ENCODE results near the gene SLX9.

Gene SLX9

DNA sequence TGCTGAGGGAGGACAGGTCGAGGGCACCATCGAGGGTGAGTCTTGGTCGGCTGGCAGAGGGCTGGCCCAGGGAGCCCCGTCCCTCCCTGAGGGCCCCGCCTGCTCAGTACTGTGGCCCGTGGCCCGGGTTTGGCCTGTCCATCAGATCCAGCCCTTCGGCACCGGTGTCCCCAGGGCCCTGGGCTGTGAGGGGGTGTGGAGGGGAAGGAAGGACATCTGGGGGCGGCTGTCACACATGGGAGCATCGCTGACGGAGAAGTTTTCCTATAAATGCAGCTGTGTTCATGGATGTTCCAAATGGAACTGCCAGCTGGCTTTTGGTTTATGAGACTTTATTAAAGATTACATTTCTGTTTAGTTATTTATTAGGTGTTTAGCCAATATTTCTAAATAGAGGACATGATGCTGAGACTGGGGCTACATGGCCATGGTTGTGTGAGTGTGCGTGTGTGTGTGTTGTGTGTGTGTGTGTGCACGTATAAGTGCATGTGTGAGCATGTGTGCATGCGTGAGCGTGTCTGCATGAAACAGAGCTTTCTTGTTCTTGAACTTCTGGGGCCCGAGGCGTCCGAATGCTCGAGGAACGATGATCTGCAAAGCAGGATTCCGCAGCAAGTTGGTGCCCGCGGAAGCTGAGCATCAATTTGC lies 54.3 kb downstream of the SLX9 start:
- DNase-seq: no peak

DNA sequence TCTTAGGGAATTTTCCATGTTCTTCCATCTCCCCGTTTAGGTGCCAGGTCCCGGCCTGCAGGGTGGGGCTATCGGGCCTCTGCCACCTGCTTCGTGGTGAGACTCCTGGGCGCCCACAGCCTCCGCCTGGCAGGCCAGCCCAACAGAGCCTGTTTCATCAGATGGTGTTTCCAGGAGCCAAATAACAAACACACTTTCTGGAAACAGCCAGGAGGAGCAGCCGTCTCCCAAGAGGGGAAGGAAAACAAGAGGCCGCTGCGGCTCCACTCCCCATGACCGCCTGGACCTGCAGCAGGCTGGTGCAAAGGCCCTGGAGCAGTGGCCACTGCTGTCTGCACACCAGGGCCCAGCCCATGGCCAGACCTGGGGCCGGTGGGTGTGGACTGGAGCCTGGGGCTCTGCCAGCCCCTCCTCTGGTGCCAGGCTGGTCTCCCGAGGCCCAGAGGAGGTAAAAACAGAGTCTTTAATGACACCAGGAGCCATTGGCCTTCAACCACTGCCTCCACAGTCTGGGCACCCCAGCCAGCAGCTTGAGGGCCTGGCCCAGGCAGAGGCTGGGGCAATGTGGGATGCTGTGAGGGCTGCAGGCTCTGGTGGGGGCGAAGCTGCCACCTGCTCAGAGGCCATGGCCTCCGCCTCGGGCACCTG lies 55.0 kb downstream of the SLX9 start:
- no peak for DNase-seq

DNA sequence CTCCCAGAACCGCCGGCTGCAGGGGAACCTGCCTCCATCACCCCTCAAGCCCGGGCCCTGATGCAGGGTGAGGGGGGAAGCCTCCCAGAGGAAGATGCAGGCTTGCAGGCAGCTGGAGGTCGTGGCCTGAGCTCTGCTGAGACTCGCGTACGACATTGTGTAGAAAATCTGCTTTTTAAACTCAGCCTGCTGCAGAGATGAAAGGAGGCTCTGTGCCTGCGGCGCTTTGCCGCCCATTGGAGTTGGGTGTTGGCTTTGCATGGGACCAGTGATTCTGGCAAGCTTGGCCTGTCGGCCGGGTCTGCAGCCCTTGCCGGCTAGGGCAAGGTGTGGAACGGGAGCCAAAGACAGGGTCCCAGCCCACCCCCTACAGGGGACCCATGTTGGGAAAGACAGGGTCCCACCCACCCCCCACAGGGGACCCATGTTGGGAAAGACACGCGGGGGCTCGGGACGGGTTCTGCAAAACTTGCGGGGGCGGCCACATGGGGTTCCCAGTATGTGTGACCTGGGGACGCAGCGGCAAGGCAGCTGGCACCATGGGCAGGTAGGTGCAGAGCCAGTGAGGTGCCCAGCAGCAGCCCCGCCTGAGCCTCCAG lies 55.6 kb downstream of the SLX9 start:
- no peak for DNase-seq

DNA sequence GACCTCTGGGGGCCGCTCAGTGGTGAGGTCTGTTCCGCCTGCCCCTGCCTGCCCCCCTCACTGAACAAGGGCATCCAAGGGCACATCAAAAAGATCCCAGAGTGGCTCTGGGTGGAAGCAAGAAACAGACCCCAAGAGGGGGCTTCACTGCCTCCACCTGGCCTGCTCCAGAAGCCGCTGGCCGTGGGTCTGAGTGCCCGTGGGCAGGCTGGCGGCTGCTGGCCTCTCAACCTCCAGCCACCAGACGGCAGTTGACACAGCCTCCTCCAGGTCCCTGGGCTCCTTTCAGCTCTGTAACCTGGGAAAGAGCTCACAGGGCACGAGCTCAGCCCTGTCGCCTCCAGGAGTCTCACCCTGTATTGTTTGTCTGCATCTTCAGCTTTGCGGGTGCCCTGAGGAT lies 56.3 kb downstream of the SLX9 start:
- DNase-seq: no peak

DNA sequence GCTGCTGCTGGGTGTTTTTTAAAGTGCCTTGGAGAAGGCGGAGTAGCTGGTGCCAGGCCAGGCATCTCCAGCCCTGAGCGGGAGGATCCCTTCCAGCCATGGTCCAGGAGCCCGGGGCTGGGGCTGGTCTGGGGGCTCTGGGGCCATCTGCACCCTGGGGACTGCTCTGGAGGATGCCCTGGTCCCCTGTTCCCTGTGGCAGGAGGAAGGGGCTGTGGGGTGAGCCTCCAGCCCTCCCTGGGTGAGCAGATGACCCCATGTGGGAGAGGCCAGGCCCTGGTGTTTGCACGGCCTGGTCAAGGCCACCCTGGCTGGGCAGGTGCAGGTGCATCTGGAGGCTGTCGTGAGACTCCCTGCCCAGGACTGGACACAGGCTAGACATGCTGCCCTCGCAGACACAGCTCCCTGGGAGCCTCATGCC lies 56.7 kb downstream of the SLX9 start:
- DNase-seq: no peak

DNA sequence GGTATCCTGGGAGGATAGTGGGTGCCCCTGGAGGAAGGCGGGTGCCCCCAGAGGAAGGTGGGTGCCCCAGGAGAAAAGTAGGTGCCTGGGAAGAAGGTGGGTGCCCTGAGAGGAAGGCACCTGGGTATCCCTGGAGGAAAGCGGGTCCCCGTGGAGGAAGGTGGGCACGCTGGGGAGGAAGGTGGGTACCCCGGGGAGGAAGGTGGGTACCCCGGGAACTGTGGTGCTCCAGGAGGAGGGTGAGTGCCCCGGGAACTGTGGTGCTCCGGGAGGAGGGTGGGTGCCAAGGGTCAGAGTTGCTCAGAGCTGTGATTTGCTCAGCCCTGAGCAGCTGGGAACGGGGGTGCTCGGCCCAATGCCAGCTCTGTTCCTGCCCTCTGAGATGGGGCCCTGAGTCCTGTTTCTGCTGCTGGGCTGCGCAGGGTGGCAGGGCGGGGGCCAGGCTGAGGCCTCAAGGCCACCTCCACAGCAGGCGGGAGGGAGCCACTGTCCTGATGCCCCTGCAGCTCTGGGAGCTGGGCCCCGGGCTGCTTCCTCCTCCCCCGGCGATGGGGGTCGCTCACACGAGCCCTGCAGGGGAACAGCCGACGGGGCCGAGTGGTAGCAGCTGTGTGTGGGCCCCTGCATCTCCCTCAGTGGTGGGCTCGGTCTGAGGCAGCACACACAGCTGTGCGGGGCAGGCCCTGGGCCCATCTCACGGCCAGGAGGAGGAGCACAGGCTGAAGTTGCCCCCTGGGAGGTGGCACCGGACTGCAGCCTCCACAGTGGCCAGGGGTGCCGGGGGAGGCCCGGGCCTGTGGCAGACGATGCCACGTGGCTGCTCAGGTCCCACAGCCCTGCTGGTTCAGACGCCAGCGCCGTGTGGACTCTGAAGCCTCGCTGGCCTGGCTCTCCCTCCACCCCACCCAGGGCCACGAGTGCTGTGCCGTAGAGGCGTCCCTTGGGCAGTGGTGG lies 57.4 kb downstream of the SLX9 start:
- DNase-seq: no peak

DNA sequence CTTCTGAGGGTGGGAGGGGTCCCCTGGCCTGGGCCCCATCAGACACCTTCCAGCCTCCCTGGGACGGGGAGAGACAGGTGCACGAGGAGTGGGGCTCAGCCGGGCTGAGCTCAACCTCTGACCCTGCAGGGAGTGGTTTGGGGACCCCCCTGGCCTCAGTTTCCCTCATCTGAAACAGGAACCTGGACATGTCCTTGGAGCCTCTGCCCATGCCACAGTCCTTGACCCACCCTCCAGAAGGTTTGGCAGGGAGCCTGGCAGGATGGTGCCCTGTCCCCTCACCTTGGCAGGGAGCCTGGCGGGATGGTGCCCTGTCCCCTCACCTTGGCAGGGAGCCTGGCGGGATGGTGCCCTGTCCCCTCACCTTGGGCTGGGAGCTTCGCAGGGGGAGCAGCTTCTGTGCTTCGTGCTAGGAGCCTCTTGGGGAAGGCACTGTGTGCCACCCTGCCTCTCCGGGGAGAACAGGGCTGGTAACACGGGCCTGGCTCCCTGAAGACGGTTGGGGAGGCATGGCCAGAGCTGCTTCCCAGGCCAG lies 58.3 kb downstream of the SLX9 start:
- DNase-seq: no peak

DNA sequence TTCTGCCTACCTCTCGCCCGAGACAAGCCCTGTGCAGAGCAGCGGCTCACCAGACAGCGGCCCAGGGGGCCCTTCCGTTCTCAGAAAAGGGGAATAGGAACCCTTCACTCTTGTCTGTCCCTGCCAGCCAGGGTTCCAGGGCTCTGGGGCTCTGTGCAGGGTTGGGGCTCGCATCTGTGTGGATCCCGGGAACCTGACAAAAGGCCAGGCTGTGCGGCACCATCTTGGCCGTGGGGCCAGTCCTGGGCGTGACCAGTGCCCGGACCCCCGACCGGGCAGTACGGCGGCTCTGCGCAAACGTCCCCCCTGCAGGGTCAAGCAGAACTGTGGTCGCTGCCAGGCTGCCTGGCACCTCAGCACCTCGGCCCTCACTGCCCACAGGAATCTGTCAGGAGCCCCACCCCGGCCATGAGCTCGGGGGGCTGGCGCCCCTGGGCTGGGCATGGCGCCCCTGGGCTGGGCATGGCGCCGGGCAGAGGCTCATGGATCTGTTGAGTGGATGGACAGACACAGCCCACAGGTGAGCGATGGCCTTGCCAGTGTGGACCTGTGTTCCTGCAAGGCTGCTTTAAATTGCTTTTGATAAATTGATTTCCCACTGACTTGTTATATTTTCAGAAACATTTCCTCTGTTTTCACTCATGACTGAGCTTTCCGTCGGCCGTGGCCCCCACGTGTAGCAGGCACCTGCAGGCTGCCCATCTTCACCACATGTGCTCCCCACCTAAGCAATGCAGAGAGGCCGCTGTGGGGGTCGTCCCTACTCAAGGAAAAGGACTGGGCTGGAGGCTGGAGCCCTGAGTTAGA lies 59.0 kb downstream of the SLX9 start:
- no peak for DNase-seq

DNA sequence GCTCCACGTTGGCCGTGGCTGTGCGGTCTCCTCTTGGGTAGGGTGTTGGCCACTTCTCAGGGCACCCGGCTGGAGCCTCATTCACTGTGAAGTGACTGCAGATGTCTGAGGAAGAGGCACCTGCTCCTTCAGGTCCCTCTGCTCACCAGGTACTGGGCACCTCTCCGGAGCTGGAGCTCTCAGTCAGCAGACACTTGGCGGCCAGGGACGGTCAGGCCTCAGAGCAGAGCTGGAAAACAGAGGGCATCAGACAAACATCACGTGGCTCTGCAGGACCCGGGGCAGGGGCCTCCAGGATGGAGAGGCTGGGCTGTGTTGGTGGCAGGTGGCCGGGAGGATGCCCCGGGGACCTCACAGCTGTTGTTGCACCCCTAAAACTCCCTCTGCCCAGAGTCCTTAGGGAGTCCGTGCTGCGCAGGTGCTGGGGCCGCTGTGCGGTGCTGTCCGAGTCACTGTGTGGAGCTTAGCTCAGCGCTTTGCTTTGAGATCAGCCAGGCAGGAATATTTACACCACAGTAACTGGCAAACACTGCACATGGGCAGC lies 59.7 kb downstream of the SLX9 start:
- no peak for DNase-seq

DNA sequence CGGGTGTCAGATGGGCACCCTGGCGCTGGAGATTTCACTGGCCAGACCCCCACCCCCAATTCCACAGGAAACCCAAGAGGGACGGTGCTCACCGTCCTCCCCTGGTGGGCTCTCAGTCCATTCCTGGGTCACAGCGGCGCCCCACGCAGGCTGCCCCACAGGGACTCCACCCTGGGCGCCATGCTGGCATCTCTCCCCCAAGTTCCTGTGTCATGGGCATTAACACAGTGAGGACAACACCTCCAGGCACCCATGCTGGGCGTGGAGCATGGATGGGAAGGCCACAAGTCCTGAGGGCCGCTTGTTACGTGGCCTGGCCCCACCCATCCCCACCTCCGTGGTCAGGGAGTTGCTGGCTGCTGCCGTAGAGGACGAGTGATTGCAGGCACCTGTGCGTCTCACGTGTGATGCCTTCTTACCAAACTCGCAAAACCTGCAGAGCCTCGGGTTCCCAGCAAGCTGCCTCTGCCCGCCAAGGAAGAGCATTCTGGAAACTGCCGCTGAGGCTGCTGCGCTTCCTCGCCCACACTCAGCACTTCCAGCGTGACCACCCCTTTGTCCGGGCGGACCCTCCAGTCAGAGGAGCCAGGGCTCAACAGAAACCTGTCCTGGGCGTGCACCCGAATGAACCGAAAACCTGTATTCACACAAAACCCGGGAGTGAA lies 60.3 kb downstream of the SLX9 start:
- no peak for DNase-seq

DNA sequence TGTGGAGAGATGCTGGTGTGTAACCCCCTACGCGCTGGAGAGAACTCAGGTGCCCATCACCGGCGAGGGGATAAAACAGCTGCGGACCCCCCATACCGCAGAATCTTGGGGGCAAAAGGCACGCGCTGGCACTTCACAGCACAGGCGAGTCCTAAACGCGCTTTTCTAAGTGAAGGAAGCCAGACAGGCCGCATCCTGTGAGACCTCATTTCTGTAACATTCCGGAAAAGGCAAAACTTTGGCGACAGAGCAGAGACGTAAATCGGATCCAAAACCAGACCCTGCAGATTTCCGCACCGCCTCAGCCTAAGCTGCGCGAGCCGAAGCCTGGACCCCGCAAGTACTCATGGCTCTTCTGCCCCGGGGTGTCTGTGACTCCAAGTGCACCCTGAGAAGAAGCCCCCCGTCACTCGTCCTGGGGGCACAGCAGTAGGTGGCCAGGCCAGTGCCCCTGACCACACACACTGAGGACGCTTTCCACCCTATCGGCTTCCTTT lies 60.9 kb downstream of the SLX9 start:
- no peak for DNase-seq

DNA sequence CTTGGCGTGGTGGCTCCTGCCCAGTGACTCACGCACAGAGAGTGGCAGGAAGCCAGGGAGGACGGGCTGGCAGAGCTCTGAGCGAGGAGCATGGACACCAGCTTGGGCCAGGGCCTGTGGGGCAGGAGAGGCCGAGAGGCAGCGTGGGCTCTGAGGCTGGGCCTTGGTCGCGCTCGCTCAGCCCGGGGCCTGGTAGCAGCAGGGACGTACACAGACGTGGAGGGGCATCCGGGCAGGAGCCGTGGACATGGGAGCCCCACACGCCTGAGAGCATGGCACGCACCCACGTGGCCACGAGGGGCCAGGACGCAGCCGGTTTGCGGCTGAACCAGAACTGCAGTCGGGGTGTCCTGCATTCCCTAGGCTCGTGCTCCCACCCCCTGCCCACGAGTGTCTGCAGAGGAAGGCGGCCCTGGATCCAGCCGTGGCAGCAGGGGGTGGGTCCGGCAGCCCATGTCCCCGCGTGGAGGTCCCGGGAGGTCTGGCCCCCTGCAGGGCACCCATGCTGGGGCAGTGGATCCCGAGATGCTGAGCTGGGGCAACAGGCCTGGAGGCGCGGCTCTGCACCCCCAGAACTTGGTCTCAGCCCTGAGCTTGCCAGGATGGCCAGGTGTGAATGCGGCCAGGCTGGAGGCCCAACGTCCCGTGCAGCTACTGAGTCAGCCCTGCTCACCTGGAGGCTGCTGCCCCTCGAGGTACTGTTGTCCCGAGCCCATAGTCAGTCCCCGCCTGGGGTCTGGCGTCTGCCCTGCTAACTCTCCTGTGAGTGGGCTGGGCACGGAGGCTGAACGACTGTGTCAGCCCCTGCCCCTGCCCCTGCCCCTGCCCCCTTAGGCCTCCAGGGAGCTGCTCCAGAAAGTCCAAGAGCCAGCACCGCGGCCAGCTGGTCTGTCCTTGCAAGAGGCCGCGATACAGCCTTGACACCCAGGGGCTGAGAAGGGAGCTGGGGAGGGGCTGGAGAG lies 61.6 kb downstream of the SLX9 start:
- DNase-seq: no peak

DNA sequence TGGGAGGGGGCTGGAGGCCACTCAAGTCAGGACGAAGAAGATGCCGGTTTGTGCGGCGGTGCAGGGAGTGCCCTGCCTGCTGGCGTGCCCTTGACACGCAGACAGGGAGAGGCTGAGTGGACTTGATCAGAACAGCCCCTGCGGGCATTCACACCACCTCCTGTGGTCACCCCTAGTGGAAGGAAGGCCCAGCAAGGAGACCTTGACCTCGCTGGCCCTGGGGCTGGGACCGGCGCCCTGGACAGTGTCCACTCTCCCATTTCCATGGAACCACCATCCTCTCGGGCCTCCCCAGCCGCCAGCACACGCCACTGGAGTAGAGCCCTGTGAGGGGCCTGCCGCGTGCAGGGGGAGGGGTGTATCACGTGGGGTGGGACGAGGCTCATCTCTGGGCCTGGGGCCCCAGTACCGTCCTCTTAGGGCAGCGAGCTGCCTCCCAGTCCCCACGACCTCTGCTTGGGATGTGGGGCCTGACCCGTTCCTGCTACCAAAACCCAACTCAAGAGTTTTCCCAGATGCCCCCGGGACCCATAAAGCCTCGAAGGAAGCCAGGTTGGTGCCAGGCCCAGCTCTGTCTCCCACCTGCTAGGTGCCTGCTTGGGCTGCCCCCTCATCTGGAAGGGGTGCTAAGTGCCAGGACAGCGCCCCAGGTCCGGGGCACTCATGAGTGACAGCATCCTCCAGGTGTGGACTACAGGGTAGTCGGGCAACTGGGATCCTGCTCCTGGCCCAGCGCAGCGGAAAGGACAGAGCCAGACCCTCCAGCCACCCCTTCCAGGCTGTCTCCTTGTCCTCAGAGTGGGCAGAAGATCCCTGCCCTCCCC lies 62.8 kb downstream of the SLX9 start:
- no peak for DNase-seq

DNA sequence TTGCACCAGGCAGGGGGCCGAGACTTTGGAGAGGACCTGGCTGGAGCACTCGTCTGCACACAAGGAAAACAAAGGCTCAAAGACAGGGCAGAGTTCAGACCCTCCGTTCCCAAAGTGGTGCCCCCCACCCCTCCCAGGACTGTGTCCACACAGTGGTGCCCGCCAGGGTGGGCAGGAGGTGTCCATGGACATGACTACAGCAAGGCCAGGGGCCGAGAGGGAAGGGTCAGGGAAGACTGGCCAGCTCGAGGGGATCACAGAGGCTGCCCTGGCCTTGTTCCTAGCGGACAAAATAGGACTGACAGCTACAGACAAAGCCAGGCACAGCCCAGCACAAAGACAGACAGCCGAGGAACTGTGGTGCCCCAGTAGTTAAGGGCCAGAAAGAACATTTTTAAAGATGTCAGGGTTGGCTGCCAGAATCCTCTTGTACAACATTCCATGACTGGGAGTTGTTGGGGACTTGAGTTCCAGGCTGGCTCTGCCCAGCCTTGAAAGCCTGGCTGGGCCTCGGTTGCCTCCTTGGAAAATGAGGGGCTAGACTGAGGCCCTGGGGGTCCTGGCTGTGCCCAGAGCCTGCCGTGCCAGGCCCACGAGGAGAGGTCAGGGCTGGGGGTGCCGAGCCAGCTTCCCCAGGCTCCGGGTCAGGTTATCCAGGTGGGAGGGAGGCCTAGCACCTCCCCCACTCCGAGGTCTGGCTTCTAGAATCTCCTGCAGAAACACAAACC lies 63.7 kb downstream of the SLX9 start:
- DNase-seq: no peak

DNA sequence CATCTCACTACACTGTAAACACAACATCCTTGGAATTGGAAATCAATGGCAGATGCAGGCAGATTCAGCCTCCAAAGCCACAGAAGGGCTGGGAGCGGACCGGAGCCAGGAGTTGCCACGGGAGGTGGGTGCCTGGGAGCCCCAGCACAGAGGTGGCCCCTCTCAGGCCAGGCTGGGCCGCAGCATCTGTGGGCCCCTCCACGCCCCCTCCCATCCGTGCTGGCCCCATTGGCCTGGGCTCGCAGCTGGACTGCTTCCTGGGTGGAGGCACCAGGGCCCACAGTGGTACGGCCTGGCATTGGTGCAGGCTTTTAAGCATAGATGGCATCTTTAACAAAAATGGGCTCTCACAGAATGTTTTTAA lies 64.2 kb downstream of the SLX9 start:
- DNase-seq: no peak

DNA sequence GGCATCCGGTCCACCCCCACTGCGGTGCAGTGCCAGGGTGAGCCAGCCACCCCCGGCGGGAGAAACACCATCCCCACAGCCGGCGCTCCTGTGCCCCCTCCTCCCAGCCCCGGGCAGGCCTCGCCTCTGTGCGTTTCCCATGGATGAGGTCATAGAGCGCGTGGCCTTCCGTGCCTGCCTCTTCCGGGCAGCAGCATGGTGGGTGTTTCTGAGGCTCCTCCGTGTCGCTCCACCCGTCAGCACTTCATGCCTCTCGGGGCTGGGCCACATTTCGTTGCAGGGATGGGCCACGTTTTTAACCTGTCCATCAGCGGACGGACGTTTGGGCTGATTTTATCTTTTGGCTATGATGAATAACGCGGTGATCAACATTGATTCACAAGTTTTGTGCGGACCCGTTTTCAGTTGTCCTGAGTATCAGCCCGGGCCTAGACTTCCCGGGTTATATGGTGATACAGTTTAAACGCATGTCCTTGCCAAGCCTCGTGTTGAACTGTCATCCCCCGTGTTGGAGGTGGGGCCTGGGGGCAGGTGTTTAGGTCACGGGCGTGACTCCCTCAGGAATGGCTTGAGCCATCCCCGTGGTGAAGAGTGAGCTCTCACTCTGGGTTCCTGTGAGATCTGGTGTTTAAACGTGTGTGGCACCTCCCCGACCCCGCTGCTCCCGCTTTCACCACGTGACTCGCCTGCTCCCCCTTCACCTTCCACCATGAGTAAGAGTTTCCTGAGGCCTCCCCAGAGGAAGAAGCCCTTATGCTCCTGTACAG lies 64.8 kb downstream of the SLX9 start:
- DNase-seq: no peak

DNA sequence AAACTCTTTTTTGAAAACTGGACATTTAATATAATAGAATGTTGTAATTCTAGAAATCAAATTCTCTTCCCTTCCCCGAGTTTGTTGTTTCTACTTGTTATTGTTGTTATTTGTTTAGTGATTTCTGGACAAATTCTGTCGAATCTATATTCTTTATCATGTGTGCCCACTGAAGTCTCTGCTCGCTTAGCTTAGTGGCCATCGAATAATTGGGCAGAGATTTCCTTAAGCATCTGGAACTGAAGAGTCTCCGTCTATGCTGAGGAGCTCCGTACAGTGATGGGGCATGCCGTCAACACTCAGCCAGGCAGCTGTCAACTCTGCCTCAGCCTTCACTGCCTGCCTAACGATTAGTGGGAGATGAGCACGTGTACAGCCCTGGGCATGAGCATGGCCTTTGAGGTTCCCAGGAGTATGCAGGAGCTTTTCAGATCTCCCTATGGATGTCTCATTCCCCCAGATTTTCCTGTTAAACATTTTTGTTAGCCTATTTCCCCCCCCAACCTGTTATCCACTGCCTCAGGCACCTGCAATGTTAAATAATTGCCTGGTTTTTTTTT lies 66.8 kb downstream of the SLX9 start:
- DNase-seq: no peak

All from stimulated activated CD4-positive, alpha-beta T cell treated with anti-CD3 and anti-CD28 coated beads, Interleukin-2, amount 100 ng/mL, for 48 hours (primary cell).